ENCODE measurements around the gene FOXR1.

GRCh38 chr11:118998822-118999221, 27.3 kb downstream of the FOXR1 start:
- TF ChIP-seq CTCF (IDR thresholded peaks at IDR 0.05; ENCODE audit: insufficient read depth, low read depth, low read length) (no peak), EZH2 (IDR thresholded peaks at IDR 0.05; ENCODE audit: insufficient read depth, low read length) (no peak)
